Heart left ventricle (tissue), 13 donors: ENCODE data around the gene RAI1.

ENCODE experiments used
- CTCF ChIP-seq, 12 donors: fragments of 200-600 bp; sonication (generic) in 4 of 12; IDR thresholded peaks; one replicate each; pipeline versions ENCODE4 v1.5.0 to v1.8.0; 2018 to 2022; ENCODE audit warnings: antibody characterized with exemption in 12 of 12, mild to moderate bottlenecking in 5 of 12
- POLR2A ChIP-seq, 2 donors: fragments of 450-650 bp; IDR thresholded peaks; one replicate each; pipeline ENCODE4 v1.6.1; 2017; ENCODE audit warnings: antibody characterized with exemption in 2 of 2, mild to moderate bottlenecking in 2 of 2, moderate library complexity in 2 of 2
- donor health status: ischemic (EF 13 %, LVEDD 7.1; RV severe dilation, severe dysfunction).
- donor health status: DM: no; HTN: yes; CAD: no.
- donor health status: DM: no; HTN: no; CAD: no.
- donor health status: ischemic (EF 25% LVEDD 6.9; RV normal size, moderate dysfunction).
- donor health status: ischemic (EF 25% LVEDD 5.7; RV mildly dilated, moderate dysfunction).
- donor health status: ischemic (EF 35%, LVEDD 5.7; RV mildly dilated, moderate dysfunction).
- donor health status: nonischemic (EF 11% LVEDD 7.7; RV severe dilation, severe dysfunction).
- donor health status: DM: yes; HTN: yes; CAD: no.
- donor health status: PGD.
- donor health status: ischemic (EF 29% LVEDD 5.4; RV normal size, mild dysfunction).
- donor health status: nonischemic (EF 23%, LVEDD 6.1; RV moderate dilation, normal function).

GRCh38 chr17:17693253-17694168 lies 12.3 kb downstream of the RAI1 start:
- TF ChIP-seq CTCF (IDR thresholded peaks at IDR 0.05) = no peak
- TF ChIP-seq POLR2A (IDR thresholded peaks at IDR 0.05) = no peak
